Heart left ventricle (tissue), 13 donors: ENCODE data around the gene MORC2.

Experiments
- POLR2A ChIP-seq, 2 donors: fragments of 450-650 bp; IDR thresholded peaks; one replicate each; pipeline ENCODE4 v1.6.1; 2017; ENCODE audit warnings: antibody characterized with exemption in 2 of 2, mild to moderate bottlenecking in 2 of 2, moderate library complexity in 2 of 2
- TF ChIP-seq, protein P1 (sequence below), 12 donors: fragments of 200-600 bp; sonication (generic) in 4 of 12; IDR thresholded peaks; one replicate each; pipeline versions ENCODE4 v1.5.0 to v1.8.0; 2018 to 2022; ENCODE audit warnings: antibody characterized with exemption in 12 of 12, mild to moderate bottlenecking in 5 of 12
- donor health status: ischemic (EF 13 %, LVEDD 7.1; RV severe dilation, severe dysfunction).
- donor health status: DM: no; HTN: yes; CAD: no.
- donor health status: DM: no; HTN: no; CAD: no.
- donor health status: ischemic (EF 25% LVEDD 6.9; RV normal size, moderate dysfunction).
- donor health status: ischemic (EF 25% LVEDD 5.7; RV mildly dilated, moderate dysfunction).
- donor health status: ischemic (EF 35%, LVEDD 5.7; RV mildly dilated, moderate dysfunction).
- donor health status: nonischemic (EF 11% LVEDD 7.7; RV severe dilation, severe dysfunction).
- donor health status: DM: yes; HTN: yes; CAD: no.
- donor health status: PGD.
- donor health status: ischemic (EF 29% LVEDD 5.4; RV normal size, mild dysfunction).
- donor health status: nonischemic (EF 23%, LVEDD 6.1; RV moderate dilation, normal function).

DNA sequence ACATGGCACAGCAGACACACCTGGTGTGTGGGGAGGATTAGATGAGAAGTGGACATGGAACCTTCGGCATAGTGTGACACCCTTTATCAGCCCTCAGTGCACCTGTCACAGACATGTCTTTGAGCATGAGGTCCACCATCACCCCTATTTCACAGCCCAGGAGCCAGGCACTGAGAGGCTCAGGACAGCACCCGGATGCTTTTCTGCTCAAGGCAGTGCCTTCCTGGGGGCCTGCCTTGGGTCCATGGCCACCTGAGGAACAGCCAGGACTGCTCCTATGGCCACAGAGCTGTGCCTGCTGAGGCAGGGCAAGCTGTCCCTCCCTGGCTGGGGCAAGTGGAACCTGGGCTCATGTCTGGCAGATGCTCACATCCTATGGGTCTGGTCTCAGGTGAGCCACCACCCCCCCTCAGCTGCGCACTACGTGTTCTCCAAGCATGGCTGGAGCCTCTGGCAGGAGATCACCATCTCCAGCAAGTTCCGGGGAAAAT is 75.8 kb downstream of the MORC2 start:
- TF ChIP-seq, protein P1, sequence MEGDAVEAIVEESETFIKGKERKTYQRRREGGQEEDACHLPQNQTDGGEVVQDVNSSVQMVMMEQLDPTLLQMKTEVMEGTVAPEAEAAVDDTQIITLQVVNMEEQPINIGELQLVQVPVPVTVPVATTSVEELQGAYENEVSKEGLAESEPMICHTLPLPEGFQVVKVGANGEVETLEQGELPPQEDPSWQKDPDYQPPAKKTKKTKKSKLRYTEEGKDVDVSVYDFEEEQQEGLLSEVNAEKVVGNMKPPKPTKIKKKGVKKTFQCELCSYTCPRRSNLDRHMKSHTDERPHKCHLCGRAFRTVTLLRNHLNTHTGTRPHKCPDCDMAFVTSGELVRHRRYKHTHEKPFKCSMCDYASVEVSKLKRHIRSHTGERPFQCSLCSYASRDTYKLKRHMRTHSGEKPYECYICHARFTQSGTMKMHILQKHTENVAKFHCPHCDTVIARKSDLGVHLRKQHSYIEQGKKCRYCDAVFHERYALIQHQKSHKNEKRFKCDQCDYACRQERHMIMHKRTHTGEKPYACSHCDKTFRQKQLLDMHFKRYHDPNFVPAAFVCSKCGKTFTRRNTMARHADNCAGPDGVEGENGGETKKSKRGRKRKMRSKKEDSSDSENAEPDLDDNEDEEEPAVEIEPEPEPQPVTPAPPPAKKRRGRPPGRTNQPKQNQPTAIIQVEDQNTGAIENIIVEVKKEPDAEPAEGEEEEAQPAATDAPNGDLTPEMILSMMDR (IDR thresholded peaks at IDR 0.05): no peak
- TF ChIP-seq POLR2A (IDR thresholded peaks at IDR 0.05): no peak
